Measurements from ENCODE around the gene TCERG1.
A peak's percentile ranks its signal among the peaks of the same experiment; 100 is the strongest.

Gene TCERG1

GRCh38 chr5:146401021-146401420, 46.1 kb upstream of the TCERG1 start:
- no peak overlapping the region for H3K4me2 ChIP-seq (ENCODE audit: low read length)
- H3K36me3 ChIP-seq (ENCODE audit: control insufficient read depth, insufficient read depth, low read length): no peaks in the 10 kb centered on the region
- H3K9me3 ChIP-seq (ENCODE audit: control insufficient read depth, low read length): no peaks in the 10 kb centered on the region
- H2AFZ ChIP-seq: no peak overlapping the region
- no peak overlapping the region for H3K4me3 ChIP-seq (ENCODE audit: low read depth, low read length)
- H3K27me3 ChIP-seq (ENCODE audit: control insufficient read depth, insufficient read depth, low read length): peaks cover 6% of the 10 kb centered on the region
- TF ChIP-seq CTCF (IDR thresholded peaks at IDR 0.05): no peak
- H3K79me2 ChIP-seq: no peaks in the 10 kb centered on the region
- no peak overlapping the region for H3K9ac ChIP-seq
- no peaks in the 10 kb centered on the region for H3K4me1 ChIP-seq
- H3K27ac ChIP-seq: no peak overlapping the region

GRCh38 chr5:146402949-146403348, 44.2 kb upstream of the TCERG1 start:
- H3K9me3 ChIP-seq (ENCODE audit: control insufficient read depth, low read length): no peaks in the 10 kb centered on the region
- no peak overlapping the region for H2AFZ ChIP-seq
- H3K36me3 ChIP-seq (ENCODE audit: control insufficient read depth, insufficient read depth, low read length): no peaks in the 10 kb centered on the region
- H3K9ac ChIP-seq: no peak overlapping the region
- peaks cover 6% of the 10 kb centered on the region for H3K27me3 ChIP-seq (ENCODE audit: control insufficient read depth, insufficient read depth, low read length)
- H3K4me1 ChIP-seq: no peaks in the 10 kb centered on the region
- no peaks in the 10 kb centered on the region for H3K79me2 ChIP-seq
- no peak overlapping the region for H3K4me3 ChIP-seq (ENCODE audit: low read depth, low read length)
- TF ChIP-seq CTCF (IDR thresholded peaks at IDR 0.05): no peak
- H3K27ac ChIP-seq: no peak overlapping the region
- H3K4me2 ChIP-seq (ENCODE audit: low read length): no peak overlapping the region

DNA sequence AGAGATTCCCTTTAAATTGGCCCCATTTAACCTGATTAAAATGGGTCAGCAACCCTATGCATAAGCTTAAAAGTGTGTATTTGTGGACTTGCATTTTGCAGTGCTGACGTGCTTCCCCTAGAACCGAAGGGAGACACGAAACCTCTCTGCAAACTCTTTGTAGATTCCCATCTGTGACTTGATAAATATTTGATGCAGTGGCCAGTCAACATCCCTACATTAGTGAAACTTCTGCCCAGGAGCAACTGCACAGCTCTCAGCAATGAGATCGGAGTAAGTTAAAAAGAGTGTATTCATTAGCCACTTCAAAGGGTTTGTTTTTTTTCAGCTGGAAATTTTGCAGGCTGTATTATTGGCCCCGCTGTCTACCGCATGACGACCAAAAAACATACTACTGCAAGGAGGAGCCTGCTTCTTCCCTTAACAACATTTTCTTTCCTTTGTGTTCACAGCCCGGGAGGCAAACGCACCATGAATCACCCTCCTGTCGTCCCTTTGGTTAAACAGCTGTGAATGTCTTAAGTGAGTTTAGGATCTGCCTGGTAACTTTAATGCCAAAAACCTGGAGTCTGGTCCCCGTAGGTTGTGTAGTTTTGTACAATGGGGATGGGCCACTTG, 38.0 kb upstream of the TCERG1 start:
- H3K9me3 ChIP-seq (ENCODE audit: control insufficient read depth, low read length): no peaks in the 10 kb centered on the region
- H3K4me3 ChIP-seq (ENCODE audit: low read depth, low read length): no peak overlapping the region
- H3K27ac ChIP-seq: no peak overlapping the region
- H3K36me3 ChIP-seq (ENCODE audit: control insufficient read depth, insufficient read depth, low read length): no peaks in the 10 kb centered on the region
- H2AFZ ChIP-seq: peak overlapping the region; percentile 13
- no peaks in the 10 kb centered on the region for H3K4me1 ChIP-seq
- no peaks in the 10 kb centered on the region for H3K79me2 ChIP-seq
- TF ChIP-seq CTCF (IDR thresholded peaks at IDR 0.05): no peak
- no peak overlapping the region for H3K9ac ChIP-seq
- no peaks in the 10 kb centered on the region for H3K27me3 ChIP-seq (ENCODE audit: control insufficient read depth, insufficient read depth, low read length)
- no peak overlapping the region for H3K4me2 ChIP-seq (ENCODE audit: low read length)

DNA sequence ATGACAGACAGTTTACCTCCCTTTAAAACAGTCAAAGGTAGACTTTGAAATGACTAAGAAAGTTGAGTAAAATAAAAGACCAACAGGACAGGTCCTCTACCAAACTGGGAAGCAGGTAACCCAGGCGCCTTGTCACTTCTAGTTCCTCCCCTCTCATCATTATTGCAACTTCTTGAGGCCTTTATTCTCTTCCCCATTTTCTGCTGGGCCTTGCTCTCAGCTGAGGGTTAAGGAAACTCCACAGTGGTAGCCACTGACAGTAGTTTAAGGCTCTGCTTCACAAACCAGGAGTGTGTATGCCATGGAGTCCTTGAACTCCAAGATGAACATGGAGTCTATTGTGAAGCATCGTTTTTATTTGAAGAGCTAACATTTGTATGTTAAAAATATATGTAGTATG, 36.9 kb upstream of the TCERG1 start:
- H3K9ac ChIP-seq: no peak overlapping the region
- H3K9me3 ChIP-seq (ENCODE audit: control insufficient read depth, low read length): no peaks in the 10 kb centered on the region
- no peaks in the 10 kb centered on the region for H3K4me1 ChIP-seq
- H3K79me2 ChIP-seq: no peaks in the 10 kb centered on the region
- no peak overlapping the region for H2AFZ ChIP-seq
- no peaks in the 10 kb centered on the region for H3K36me3 ChIP-seq (ENCODE audit: control insufficient read depth, insufficient read depth, low read length)
- H3K27me3 ChIP-seq (ENCODE audit: control insufficient read depth, insufficient read depth, low read length): no peaks in the 10 kb centered on the region
- H3K4me3 ChIP-seq (ENCODE audit: low read depth, low read length): no peak overlapping the region
- H3K27ac ChIP-seq: no peak overlapping the region
- TF ChIP-seq CTCF (IDR thresholded peaks at IDR 0.05): no peak
- no peak overlapping the region for H3K4me2 ChIP-seq (ENCODE audit: low read length)

GRCh38 chr5:146419696-146420095, 27.4 kb upstream of the TCERG1 start:
- H3K9ac ChIP-seq: no peak overlapping the region
- no peaks in the 10 kb centered on the region for H3K79me2 ChIP-seq
- H3K27ac ChIP-seq: no peak overlapping the region
- H3K27me3 ChIP-seq (ENCODE audit: control insufficient read depth, insufficient read depth, low read length): no peaks in the 10 kb centered on the region
- no peaks in the 10 kb centered on the region for H3K9me3 ChIP-seq (ENCODE audit: control insufficient read depth, low read length)
- H3K4me2 ChIP-seq (ENCODE audit: low read length): no peak overlapping the region
- TF ChIP-seq CTCF (IDR thresholded peaks at IDR 0.05): no peak
- H3K4me3 ChIP-seq (ENCODE audit: low read depth, low read length): no peak overlapping the region
- H3K36me3 ChIP-seq (ENCODE audit: control insufficient read depth, insufficient read depth, low read length): no peaks in the 10 kb centered on the region
- H3K4me1 ChIP-seq: no peaks in the 10 kb centered on the region
- H2AFZ ChIP-seq: no peak overlapping the region

Data from parathyroid adenoma (tissue), 2 donors.